ENCODE data around the gene MARCHF3.
A peak's percentile ranks its signal among the peaks of the same experiment; 100 is the strongest.

- TF ChIP-seq POLR2A (IDR thresholded peaks at IDR 0.05; ENCODE audit: low read depth, low read length) = no peak
- TF ChIP-seq CTCF (IDR thresholded peaks at IDR 0.05; ENCODE audit: extremely low read depth in 1 of 2, insufficient read depth in 1 of 2, low read depth in 1 of 2, low read length in 2 of 2) = no peak
- TF ChIP-seq EZH2 (IDR thresholded peaks at IDR 0.05; ENCODE audit: borderline replicate concordance, low read depth, low read length, severe bottlenecking) = no peak
- TF ChIP-seq MYC (IDR thresholded peaks at IDR 0.05; ENCODE audit: low read depth, low read length) = no peak
- TF ChIP-seq POLR2AphosphoS5 (IDR thresholded peaks at IDR 0.05; ENCODE audit: insufficient read depth, low read depth, low read length) = peak; percentile 26
- TF ChIP-seq, protein P1, sequence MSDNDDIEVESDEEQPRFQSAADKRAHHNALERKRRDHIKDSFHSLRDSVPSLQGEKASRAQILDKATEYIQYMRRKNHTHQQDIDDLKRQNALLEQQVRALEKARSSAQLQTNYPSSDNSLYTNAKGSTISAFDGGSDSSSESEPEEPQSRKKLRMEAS (IDR thresholded peaks at IDR 0.05; ENCODE audit: insufficient read depth, insufficient read length) = no peak
- TF ChIP-seq JUN (IDR thresholded peaks at IDR 0.05; ENCODE audit: borderline replicate concordance, insufficient read depth, insufficient read length, low read depth) = no peak
- no peak for TF ChIP-seq GATA2 (IDR thresholded peaks at IDR 0.05; ENCODE audit: insufficient read depth, insufficient read length, low read depth, low read length)
Measured at GRCh38 chr5:126869005-126869451, 161.3 kb downstream of the MARCHF3 start.

Measured in endothelial cell of umbilical vein (primary cell).